K562 (cell line): ENCODE measurements around the gene AAMDC. TPM values are rescaled to one million over a fixed set of nuclear protein-coding genes. Genes with fewer than 3 reads are reported as not detected.

Source experiments
- ATF7 ChIP-seq: fragments of 450-650 bp; IDR thresholded peaks from 2 replicates; pipeline ENCODE4 v1.7.1; 2014; ENCODE audit warnings: mild to moderate bottlenecking, moderate library complexity
- BDP1 ChIP-seq: IDR thresholded peaks from 3 replicates; pipeline ENCODE4 v1.6.1; 2011; ENCODE audit not compliant: insufficient read length, insufficient read depth
- BMI1 ChIP-seq: fragments of 150-350 bp; IDR thresholded peaks from 2 replicates; pipeline ENCODE4 v1.6.1; 2014; ENCODE audit warnings: low read length
- CAMTA2 ChIP-seq: fragments of 250-450 bp; sonication (Bioruptor Pico); conservative IDR thresholded peaks from 2 replicates; pipeline ENCODE4 v1.5.1; 2022
- E2F4 ChIP-seq: sonication (generic); formaldehyde crosslinking; IDR thresholded peaks from 2 replicates; pipeline ENCODE4 v1.8.0; 2022; ENCODE audit warnings: mild to moderate bottlenecking, low read depth, missing genetic modification reagents
- E2F8 ChIP-seq: fragments of 450-650 bp; IDR thresholded peaks from 2 replicates; pipeline ENCODE4 v1.7.1; 2018; ENCODE audit warnings: mild to moderate bottlenecking, low read depth; ENCODE audit not compliant: partially characterized antibody
- ETV1 ChIP-seq: fragments of 450-650 bp; conservative IDR thresholded peaks from 2 replicates; pipeline ENCODE4 v1.6.1; 2016; ENCODE audit warnings: missing genetic modification characterization, control low read depth, low read depth, missing compliant biosample characterization
- HDAC3 ChIP-seq: fragments of 450-650 bp; IDR thresholded peaks from 2 replicates; pipeline ENCODE4 v1.6.1; 2018; ENCODE audit warnings: borderline replicate concordance, mild to moderate bottlenecking, moderate library complexity; ENCODE audit not compliant: partially characterized antibody
- HNRNPLL ChIP-seq: fragments of 200-400 bp; formaldehyde crosslinking; IDR thresholded peaks from 2 replicates; pipeline ENCODE4 v1.6.1; 2017; ENCODE audit warnings: low read length, low read depth, mild to moderate bottlenecking; ENCODE audit not compliant: poor library complexity, severe bottlenecking
- LARP7 ChIP-seq: fragments of 450-650 bp; IDR thresholded peaks from 2 replicates; pipeline ENCODE4 v1.6.1; 2016
- MCM3 ChIP-seq: fragments of 450-650 bp; IDR thresholded peaks from 2 replicates; pipeline ENCODE4 v1.6.1; 2016
- MEIS2 ChIP-seq: fragments of 450-650 bp; IDR thresholded peaks from 2 replicates; pipeline ENCODE4 v1.6.1; 2014; ENCODE audit warnings: mild to moderate bottlenecking; ENCODE audit not compliant: partially characterized antibody
- MTA1 ChIP-seq: fragments of 450-650 bp; IDR thresholded peaks from 2 replicates; pipeline ENCODE4 v1.6.1; 2017; ENCODE audit warnings: borderline replicate concordance
- MTA2 ChIP-seq: fragments of 450-650 bp; IDR thresholded peaks from 2 replicates; pipeline ENCODE4 v1.6.1; 2016; ENCODE audit warnings: low read depth
- MYNN ChIP-seq, 2 experiments: sonication (generic); formaldehyde crosslinking in 1 of 2; IDR thresholded peaks; 2 replicates each; pipeline versions ENCODE4 v1.5.0 to v1.6.1; 2016 to 2020; ENCODE audit warnings: antibody characterized with exemption in 1 of 2, missing genetic modification reagents in 1 of 2
- NCOA1 ChIP-seq: fragments of 450-650 bp; IDR thresholded peaks from 2 replicates; pipeline ENCODE4 v1.6.1; 2016; ENCODE audit warnings: low read depth
- SMAD1 ChIP-seq: fragments of 150-350 bp; IDR thresholded peaks from 2 replicates; pipeline ENCODE4 v1.6.1; 2014; ENCODE audit warnings: low read length, low read depth; ENCODE audit not compliant: partially characterized antibody
- STAT5B ChIP-seq: fragments of 250-450 bp; sonication (Bioruptor Pico); IDR thresholded peaks from 2 replicates; pipeline ENCODE4 v1.8.0; 2021; ENCODE audit warnings: mild to moderate bottlenecking, inconsistent platforms
- THRA ChIP-seq: fragments of 450-650 bp; IDR thresholded peaks from 2 replicates; pipeline ENCODE4 v1.6.1; 2017; ENCODE audit warnings: mild to moderate bottlenecking, moderate library complexity
- ZFP91 ChIP-seq: sonication (generic); formaldehyde crosslinking; IDR thresholded peaks from 2 replicates; pipeline ENCODE4 v1.8.0; 2022; ENCODE audit warnings: mild to moderate bottlenecking, missing genetic modification reagents
- ZNF280B ChIP-seq: fragments of 250-450 bp; sonication (Bioruptor Pico); IDR thresholded peaks from 2 replicates; pipeline ENCODE4 v1.5.1; 2021; ENCODE audit warnings: mild to moderate bottlenecking
- ZNF324 ChIP-seq: fragments of 250-450 bp; sonication (Bioruptor Pico); IDR thresholded peaks from 2 replicates; pipeline ENCODE4 v1.4.0; 2020; ENCODE audit warnings: mild to moderate bottlenecking
- ZNF408 ChIP-seq: fragments of 250-450 bp; sonication (Bioruptor Pico); IDR thresholded peaks from 2 replicates; pipeline ENCODE4 v1.4.0; 2020; ENCODE audit warnings: low read depth, mild to moderate bottlenecking, moderate library complexity
- polyA plus RNA-seq, 8 experiments: library from polyadenylated mRNA; depleted of rRNA in 4 of 8; stranded (reverse) in 5 of 8; unstranded in 3 of 8; fragments of >200 nt; fragmentation: Nextera tagmentation in 2 of 8; fragmentation: Illumina TruSeq in 1 of 8; extraction: Ambion mirVana in 2 of 8; extraction: Trizol in 1 of 8; gene quantifications; 2 replicates each; pipeline versions ENCODE4 v1.2.1 to v1.2.3, GENCODE V29; 2011 to 2014; ENCODE audit warnings: inconsistent platforms in 1 of 8, missing spikeins in 1 of 8
- total RNA-seq, 7 experiments: library from RNA; depleted of rRNA in 6 of 7; stranded (reverse); fragments of >200 nt in 6 of 7; fragmentation: Illumina TruSeq in 2 of 7; extraction: Trizol in 2 of 7; gene quantifications; 2 replicates each; pipeline versions ENCODE4 v1.2.1 to v1.2.3, GENCODE V29; 2011 to 2021; ENCODE audit warnings: low replicate concordance in 1 of 7

Gene AAMDC
- total and polyA plus RNA-seq, 9 of the 15 experiments (the other 6 are each of a cell fraction or from before 2014, with no cell fraction given), result 10.4 to 40.6 (median 15.6) TPM

- TF ChIP-seq ZNF280B, result no peak
- no peak for TF ChIP-seq MCM3
- no peak for TF ChIP-seq ZNF408 (CRISPR knock-in tag)
- no peak for TF ChIP-seq CAMTA2 (CRISPR knock-in tag)
- TF ChIP-seq LARP7, result no peak
- no peak for TF ChIP-seq STAT5B (CRISPR knock-in tag)
- no peak for TF ChIP-seq MYNN (IDR thresholded peaks at IDR 0.05)
- no peak for TF ChIP-seq MYNN (CRISPR knock-in tag; IDR thresholded peaks at IDR 0.05)
- TF ChIP-seq HNRNPLL, result no peak
- TF ChIP-seq NCOA1, result no peak; the same call in 1 of the 2 replicates
- TF ChIP-seq ZFP91 (CRISPR knock-in tag), result no peak
- no peak for TF ChIP-seq MTA1
- TF ChIP-seq THRA, result no peak
- no peak; the same call in 1 of the 2 replicates for TF ChIP-seq MTA2
- no peak for TF ChIP-seq BDP1
- TF ChIP-seq ATF7, result no peak
- TF ChIP-seq SMAD1, result no peak
- TF ChIP-seq ZNF324 (CRISPR knock-in tag), result no peak
- no peak for TF ChIP-seq HDAC3
- no peak for TF ChIP-seq E2F8
- TF ChIP-seq MEIS2, result peak; percentile 29
- peak; percentile 14; the same call in 1 of the 2 replicates for TF ChIP-seq ETV1 (tag)
- TF ChIP-seq E2F4 (CRISPR knock-in tag), result no peak
- TF ChIP-seq BMI1, result no peak
Observed at GRCh38 chr11:77819411-77819920, 1.5 kb upstream of the AAMDC start (continued).
